Medulla oblongata (tissue), 1 donor: ENCODE data around the gene TMEM63A.
A peak's percentile ranks its signal among the peaks of the same experiment; 100 is the strongest.
"Not testable (repeated sequence)": the region's sequence is repeated elsewhere in the genome, so short reads cannot be mapped to it uniquely, and the experiment has no call there.

Experiments
- DNase-seq: peaks from one replicate; pipeline ENCODE4 v3.0.0-alpha.2; 2015; ENCODE audit errors: extremely low spot score

The TMEM63A gene

GRCh38 chr1:225881959-225882693 is at the start of gene TMEM63A:
TSS of gene TMEM63A (minus strand) at chr1:225882380. CDS start at chr1:225877580, 4,800 bp downstream.
- DNase-seq = peak; percentile 89

DNA sequence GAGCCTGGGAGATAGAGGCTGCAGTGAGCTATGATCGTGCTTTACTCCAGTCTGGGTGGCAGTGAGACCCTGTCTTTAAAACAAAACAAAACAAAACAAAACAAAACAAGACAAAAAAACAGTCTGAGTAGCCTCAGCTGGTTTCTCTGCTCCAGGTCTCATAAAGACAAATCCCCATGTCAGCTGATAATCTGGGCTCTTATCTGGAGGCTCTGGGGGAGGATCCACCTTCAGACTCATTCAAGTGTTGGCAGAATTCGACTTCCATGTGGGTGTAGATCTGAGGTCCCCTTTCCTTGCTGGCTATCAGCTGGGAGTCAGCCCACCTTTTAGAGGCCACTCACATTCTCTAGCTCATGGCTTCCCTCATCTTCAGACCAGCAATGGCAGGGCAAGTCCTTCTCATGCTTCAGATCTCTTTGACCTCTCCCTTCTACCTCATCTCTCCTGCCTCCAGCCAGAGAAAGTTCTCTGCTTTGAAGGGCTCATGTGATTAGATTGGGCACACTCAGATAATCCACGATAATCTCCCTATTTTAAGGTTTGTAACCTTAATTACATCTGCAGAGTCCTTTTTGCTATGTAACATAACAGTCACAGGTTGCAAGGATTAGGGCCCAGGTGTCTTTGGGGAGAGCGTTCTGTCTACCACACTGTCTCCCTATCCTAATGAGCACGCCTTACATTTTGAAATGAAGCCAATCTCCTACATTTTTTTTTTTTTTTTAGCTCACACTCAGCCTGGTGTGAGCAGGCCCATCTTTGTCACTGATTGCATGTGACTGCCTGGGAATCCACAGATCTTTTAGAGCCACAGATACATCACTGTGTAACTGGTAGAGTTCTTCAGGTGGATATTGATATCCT is 49.3 kb upstream of the TMEM63A start:
- DNase-seq = no peak

GRCh38 chr1:225930566-225930965 is 48.4 kb upstream of the TMEM63A start:
- DNase-seq = no peak

GRCh38 chr1:225929462-225929861 is 47.3 kb upstream of the TMEM63A start:
- DNase-seq = not testable (repeated sequence)

GRCh38 chr1:225928186-225929175 is 46.3 kb upstream of the TMEM63A start:
- no peak for DNase-seq

GRCh38 chr1:225926551-225927113 is 44.5 kb upstream of the TMEM63A start:
- DNase-seq = no peak

GRCh38 chr1:225923692-225924555 is 41.7 kb upstream of the TMEM63A start, which contains the start of gene PYCR2:
TSS of gene PYCR2 (minus strand) at chr1:225924250. CDS start at chr1:225924110, 140 bp downstream.
- peak; percentile 97 for DNase-seq

DNA sequence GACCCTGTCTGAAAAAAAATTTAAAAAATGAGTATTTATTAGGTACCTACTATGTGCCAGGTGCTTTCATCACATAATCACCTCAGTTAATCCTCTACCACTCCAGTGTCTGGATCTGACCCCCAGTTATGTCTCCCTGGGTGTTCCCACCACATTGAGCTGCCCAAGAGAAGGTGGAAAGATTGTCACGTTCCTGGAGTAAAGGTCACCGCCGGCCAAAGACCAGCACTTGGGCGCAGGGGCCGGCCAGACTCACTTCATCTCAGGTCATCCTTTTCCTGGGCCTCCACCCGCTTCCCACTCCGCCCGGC is 41.2 kb upstream of the TMEM63A start:
- no peak for DNase-seq

- no peak for DNase-seq
These were observed 39.8 kb upstream of the TMEM63A start for GRCh38 chr1:225921734-225922709.

DNA sequence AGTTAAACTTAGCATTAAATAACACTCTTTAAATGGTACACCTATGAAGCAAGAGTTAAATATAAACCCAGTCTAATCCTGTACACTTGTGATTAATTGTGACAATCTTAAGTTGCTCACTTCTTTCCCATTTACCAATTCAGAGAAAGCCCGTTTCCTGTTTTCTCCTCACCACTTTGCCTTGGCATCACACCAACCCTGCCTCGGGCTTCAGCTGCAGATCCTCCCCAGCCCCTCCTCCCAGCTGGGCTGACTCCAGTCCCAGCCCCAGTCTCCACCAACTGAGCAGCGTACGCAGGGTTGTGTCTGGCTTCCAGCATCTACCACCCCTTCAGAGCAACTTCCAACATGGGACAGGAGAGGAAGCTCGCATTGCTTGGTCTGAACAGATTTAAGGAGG is 37.7 kb upstream of the TMEM63A start:
- peak; percentile 97 for DNase-seq

DNA sequence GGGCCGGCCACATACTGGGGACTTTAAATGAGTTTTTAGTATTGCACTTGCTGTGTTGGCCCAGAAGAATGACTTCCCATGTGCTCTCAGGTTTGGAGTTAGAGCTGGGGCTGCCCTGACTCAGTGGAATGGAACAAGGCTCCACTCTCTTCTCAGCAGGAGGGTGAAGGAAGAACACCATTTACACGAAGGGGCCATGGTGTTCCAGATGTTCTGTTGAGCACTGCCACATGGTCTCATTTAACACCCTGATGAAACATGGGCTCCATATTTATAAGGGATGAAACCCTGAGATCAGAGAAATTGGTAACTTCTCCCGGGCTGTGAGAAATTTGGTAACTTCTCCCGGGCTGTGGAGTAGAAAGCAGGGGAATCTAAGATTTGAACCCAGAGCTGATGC is 36.1 kb upstream of the TMEM63A start:
- DNase-seq = no peak

DNA sequence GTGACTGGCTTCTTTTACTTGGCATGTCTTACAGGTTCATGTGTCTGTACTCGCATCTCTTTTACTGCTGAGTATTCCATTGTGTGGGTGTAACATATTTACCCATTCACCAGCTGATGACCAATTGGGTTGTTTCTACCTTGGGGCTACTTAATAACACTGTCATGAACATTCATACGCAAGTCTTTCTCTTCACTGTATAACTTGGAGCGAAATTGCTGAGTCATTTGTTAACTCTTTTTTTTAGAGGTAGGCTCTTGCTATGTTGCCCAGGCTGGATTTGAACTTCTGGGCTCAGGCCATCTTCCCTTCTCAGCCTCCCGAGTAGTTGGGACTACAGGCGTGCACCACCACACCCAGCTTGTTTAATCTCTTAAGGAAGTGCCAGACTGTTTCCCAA is 35.4 kb upstream of the TMEM63A start:
- DNase-seq = no peak

GRCh38 chr1:225917101-225917500 is 34.9 kb upstream of the TMEM63A start:
- no peak for DNase-seq

DNA sequence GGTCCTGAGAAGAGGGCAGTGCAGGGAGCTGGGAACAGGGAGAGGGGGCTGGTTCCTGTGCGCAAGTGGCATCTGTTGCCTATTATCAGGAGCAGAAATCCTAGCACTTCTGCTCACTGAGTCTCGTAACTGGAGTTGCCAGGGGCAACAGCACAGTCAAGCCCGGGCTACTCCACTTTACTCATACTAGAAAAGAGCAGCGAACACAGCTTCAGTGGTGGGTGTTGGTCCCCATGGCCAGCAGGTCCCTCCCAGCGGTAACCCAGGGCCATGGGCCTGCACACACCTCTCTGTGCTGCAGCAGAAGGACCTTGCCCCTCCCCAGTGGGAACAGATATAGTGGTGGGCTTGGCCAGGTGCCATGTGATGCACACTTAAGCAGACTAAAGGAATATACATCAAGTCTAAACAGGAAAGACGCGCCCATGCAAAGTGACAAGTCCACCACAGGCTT is 33.4 kb upstream of the TMEM63A start:
- no peak for DNase-seq

DNA sequence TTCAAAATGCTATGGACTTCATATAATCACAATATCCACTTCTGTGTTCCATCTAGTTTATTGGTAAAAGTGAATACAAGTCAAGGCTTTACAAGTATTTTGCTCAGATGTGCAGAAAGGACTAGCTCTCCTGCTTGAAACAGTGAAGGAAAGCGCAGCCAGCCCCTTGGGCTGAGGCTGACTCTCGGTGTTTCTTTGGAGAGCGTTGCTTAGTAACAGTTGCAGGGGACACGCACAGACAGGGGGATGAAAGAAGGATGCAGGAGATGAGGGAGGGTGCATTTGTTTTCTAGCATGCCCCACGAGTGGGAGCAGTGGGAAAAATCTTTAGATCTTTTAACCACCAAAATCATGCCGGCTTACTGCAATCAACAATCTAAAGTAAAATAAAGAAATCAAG is 32.8 kb upstream of the TMEM63A start:
- no peak for DNase-seq

DNA sequence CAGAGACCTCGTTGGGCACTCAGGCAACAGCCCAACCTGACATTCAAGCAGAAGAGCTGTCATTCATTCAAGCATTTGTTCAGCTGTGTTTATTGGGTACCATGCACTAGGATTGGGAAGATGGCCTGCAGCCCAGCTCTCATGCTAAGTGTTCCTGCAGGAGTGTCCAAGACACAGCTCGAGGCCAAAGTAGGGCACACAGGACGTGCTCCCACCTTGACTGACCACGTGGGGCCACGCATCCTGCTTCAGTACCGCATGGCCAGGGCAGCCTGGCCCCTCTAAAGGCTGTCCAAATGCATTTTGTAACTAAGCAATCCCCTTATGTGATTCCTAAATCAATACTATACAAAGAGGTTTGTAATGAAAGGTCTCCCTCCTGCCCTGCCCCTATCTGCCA is 32.2 kb upstream of the TMEM63A start:
- no peak for DNase-seq

DNA sequence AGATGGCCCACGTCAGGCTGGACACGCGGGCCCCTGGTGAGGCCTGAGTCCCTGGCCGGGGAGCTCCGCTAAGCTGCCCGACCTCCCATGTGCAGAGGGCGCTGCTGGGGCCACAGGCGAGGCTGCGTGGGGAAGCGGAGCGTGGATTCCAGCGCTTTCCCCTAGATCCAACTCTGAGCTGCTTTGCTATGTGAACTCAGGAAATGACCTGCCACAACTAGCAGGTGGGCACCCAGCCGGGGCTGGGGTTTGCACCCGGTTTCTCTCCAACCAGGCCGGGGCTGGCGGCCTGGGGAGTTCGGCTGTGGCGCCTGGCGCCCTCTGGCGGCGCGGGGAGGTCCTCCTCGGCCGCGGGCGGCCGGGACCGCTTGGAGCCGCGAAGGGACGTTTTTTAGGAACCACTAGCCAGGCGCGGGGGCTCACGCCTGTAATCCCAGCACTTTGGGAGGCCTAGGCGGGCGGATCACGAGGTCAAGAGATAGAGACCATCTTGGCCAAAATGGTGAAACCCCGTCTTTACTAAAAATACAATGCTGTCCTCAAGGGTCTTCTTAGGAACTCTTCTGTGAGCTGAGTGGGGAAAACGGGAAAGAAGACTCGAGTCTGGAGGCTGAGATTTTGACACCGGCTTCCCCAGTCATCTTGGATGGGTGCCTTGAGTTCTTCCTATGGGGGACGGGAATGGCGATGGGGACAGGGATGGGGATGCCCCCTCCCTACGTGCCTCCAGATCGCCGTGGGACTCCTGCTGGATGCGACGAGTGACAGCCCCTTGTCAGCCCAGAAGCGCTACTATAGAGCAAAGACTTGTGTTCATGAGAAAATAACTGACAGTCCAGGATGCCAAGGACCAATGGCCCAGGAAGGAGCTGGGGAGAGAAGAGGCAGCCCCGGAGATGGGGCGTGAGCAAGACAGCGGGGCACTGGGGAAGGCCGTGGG is 29.3 kb upstream of the TMEM63A start:
- peak; percentile 62 for DNase-seq

GRCh38 chr1:225909477-225909876 is 27.3 kb upstream of the TMEM63A start:
- no peak for DNase-seq
